A673 (cell line): ENCODE measurements around the gene OR2AE1. TPM values are rescaled to one million over a fixed set of nuclear protein-coding genes. Genes with fewer than 3 reads are reported as not detected.

Source experiments
- BruUV-seq: library from RNA; stranded (reverse); fragments of 400-500 nt; replicated peaks from 2 replicates; lab custom pipeline; 2021; lab: Mats Ljungman, UMichigan
- CTCF ChIA-PET: fragments of 300-600 bp; sonication (Branson Sonifier 250); formaldehyde crosslinking; loops from one replicate; lab custom pipeline; 2022; ENCODE audit warnings: antibody characterized with exemption; lab: Charles Lee
- POLR2A ChIA-PET: fragments of 300-600 bp; sonication (Branson Sonifier 250); formaldehyde crosslinking; loops from one replicate; lab custom pipeline; 2022; ENCODE audit warnings: antibody characterized with exemption; ENCODE audit not compliant: low non-redundant PET; lab: Charles Lee
- DNase-seq: peaks from one replicate; pipeline ENCODE4 v3.0.0-alpha.2; 2015; ENCODE audit warnings: low spot score
- H3K27ac ChIP-seq: fragments of 200-600 bp; sonication (generic); 2 replicates; pipeline ENCODE4 v1.5.1; 2016; ENCODE audit warnings: mixed run types, low read depth, mild to moderate bottlenecking, mixed read lengths, antibody characterized with exemption, low read length; ENCODE audit not compliant: poor library complexity, severe bottlenecking
- H3K27me3 ChIP-seq: fragments of 200-600 bp; sonication (generic); replicated peaks from 2 replicates; pipeline ENCODE4 v1.6.1; 2017; ENCODE audit warnings: mixed run types, low read depth, mild to moderate bottlenecking, mixed read lengths, antibody characterized with exemption, low read length; ENCODE audit not compliant: insufficient read depth, poor library complexity
- H3K36me3 ChIP-seq: fragments of 200-600 bp; sonication (generic); 2 replicates; pipeline ENCODE4 v1.6.1; 2016; ENCODE audit warnings: mixed run types, mild to moderate bottlenecking, mixed read lengths, antibody characterized with exemption, low read length; ENCODE audit not compliant: insufficient read depth, poor library complexity, severe bottlenecking
- H3K4me1 ChIP-seq: fragments of 200-600 bp; sonication (generic); 2 replicates; pipeline ENCODE4 v1.6.1; 2017; ENCODE audit warnings: mixed run types, mild to moderate bottlenecking, mixed read lengths, antibody characterized with exemption, low read length; ENCODE audit not compliant: insufficient read depth, poor library complexity, severe bottlenecking
- H3K4me3 ChIP-seq: fragments of 200-600 bp; sonication (generic); 2 replicates; pipeline ENCODE4 v1.5.1; 2016; ENCODE audit warnings: low read depth, mixed run types, mild to moderate bottlenecking, mixed read lengths, low read length; ENCODE audit not compliant: poor library complexity, severe bottlenecking
- H3K9me3 ChIP-seq: fragments of 200-600 bp; sonication (generic); 2 replicates; pipeline ENCODE4 v1.6.1; 2016; ENCODE audit warnings: mixed run types, low read depth, mild to moderate bottlenecking, mixed read lengths, antibody characterized with exemption, low read length; ENCODE audit not compliant: poor library complexity, severe bottlenecking
- EZH2 ChIP-seq: fragments of 200-600 bp; sonication (generic); IDR thresholded peaks from 2 replicates; pipeline ENCODE4 v1.6.1; 2017; ENCODE audit warnings: borderline replicate concordance, low read depth, mild to moderate bottlenecking, mixed read lengths, antibody characterized with exemption, low read length; ENCODE audit not compliant: poor library complexity, severe bottlenecking
- intact Hi-C: fragments of 100-400 bp; cut with micrococcal nuclease; formaldehyde crosslinking; loops from one replicate; pipeline ENCODE4 v1.10.0; 2022; ENCODE audit not compliant: unreplicated experiment
- total RNA-seq: library from RNA; stranded (reverse); gene quantifications from 2 replicates; pipeline ENCODE4 v1.2.3, GENCODE V29; 2021
- TF ChIP-seq, protein P1 (sequence below): fragments of 300-800, 200-600 bp; sonication (generic); conservative IDR thresholded peaks from 2 replicates; pipeline ENCODE4 v1.5.1; 2017; ENCODE audit warnings: low read depth, mild to moderate bottlenecking, antibody characterized with exemption, low read length, moderate library complexity, mixed read lengths

The OR2AE1 gene
- total RNA-seq, 1 experiment from 2014 or later = not detected

GRCh38 chr7:99842926-99843325, 33.9 kb downstream of the OR2AE1 start:
- Histone ChIP-seq H3K4me3 (no peak overlapping the region), H3K27ac (no peak overlapping the region), H3K4me1 (no peaks in the 10 kb centered on the region), H3K9me3 (no peaks in the 10 kb centered on the region), H3K36me3 (no peaks in the 10 kb centered on the region), H3K27me3 (peaks cover 14% of the 10 kb centered on the region)
- no peak for DNase-seq
- POLR2A ChIA-PET = no interaction called here
- intact Hi-C loops = no loop called here
- BruUV-seq = no TSS peak
- TF ChIP-seq, protein P1, sequence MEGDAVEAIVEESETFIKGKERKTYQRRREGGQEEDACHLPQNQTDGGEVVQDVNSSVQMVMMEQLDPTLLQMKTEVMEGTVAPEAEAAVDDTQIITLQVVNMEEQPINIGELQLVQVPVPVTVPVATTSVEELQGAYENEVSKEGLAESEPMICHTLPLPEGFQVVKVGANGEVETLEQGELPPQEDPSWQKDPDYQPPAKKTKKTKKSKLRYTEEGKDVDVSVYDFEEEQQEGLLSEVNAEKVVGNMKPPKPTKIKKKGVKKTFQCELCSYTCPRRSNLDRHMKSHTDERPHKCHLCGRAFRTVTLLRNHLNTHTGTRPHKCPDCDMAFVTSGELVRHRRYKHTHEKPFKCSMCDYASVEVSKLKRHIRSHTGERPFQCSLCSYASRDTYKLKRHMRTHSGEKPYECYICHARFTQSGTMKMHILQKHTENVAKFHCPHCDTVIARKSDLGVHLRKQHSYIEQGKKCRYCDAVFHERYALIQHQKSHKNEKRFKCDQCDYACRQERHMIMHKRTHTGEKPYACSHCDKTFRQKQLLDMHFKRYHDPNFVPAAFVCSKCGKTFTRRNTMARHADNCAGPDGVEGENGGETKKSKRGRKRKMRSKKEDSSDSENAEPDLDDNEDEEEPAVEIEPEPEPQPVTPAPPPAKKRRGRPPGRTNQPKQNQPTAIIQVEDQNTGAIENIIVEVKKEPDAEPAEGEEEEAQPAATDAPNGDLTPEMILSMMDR = no peak
- TF ChIP-seq EZH2 = no peak
- CTCF ChIA-PET = no interaction called here

GRCh38 chr7:99840136-99840869, 36.5 kb downstream of the OR2AE1 start:
- ChIA-PET POLR2A (no interaction called here), CTCF (no interaction called here)
- no TSS peak for BruUV-seq
- intact Hi-C loops = no loop called here
- H3K27ac ChIP-seq = no peak overlapping the region
- H3K36me3 ChIP-seq = no peaks in the 10 kb centered on the region
- H3K4me3 ChIP-seq = no peak overlapping the region
- peaks cover 6% of the 10 kb centered on the region for H3K27me3 ChIP-seq
- DNase-seq = no peak
- no peak for TF ChIP-seq EZH2
- TF ChIP-seq, protein P1 = no peak
- H3K9me3 ChIP-seq = no peaks in the 10 kb centered on the region
- H3K4me1 ChIP-seq = no peaks in the 10 kb centered on the region

DNA sequence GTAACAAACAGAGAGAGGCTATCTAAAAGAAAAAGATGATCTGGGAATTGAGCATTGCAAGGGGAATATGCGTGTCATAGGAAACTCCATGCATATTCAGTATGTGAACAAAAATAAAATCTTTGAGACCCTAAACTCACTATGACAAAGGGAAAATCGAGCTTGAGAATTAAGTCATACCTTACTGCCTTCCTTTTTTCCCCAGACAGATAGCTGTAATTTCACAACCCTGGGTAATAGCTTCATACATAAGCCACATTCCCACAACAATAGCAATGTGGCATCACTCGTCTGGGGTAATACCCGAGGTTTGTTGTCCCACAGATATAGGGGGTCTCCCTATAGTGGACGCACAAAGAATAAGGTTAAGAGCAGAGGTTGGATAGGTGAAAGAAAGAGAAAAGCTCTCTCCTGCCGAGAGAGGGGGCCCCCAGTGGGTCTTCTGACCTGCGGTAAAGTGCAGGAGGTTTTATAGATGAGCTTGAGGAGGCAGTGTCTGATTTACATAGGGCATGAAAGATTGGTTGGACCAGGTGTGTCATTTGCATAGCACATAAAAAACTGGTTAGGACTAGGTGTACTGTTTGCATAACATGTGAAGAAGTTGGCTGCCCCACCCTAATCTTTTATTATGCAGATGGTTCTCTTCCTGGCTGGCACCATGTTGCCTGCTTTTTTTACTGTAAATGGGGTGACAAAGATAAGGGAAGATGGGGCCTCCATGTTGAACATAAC, 37.4 kb downstream of the OR2AE1 start:
- no peak for TF ChIP-seq EZH2
- TF ChIP-seq, protein P1 = no peak
- BruUV-seq = no TSS peak
- Histone ChIP-seq H3K36me3 (no peaks in the 10 kb centered on the region), H3K4me3 (no peak overlapping the region), H3K9me3 (no peaks in the 10 kb centered on the region), H3K4me1 (no peaks in the 10 kb centered on the region), H3K27me3 (peaks cover 6% of the 10 kb centered on the region), H3K27ac (no peak overlapping the region)
- POLR2A ChIA-PET = no interaction called here
- no peak for DNase-seq
- intact Hi-C loops = no loop called here
- CTCF ChIA-PET = no interaction called here
